PC-9 (cell line): ENCODE data around the gene POLG2. TPM values are rescaled to one million over a fixed set of nuclear protein-coding genes. Genes with fewer than 3 reads are reported as not detected.

Experiments used
- BruUV-seq: library from RNA; stranded (reverse); fragments of 400-500 nt; replicated peaks from 2 replicates; lab custom pipeline; 2021; lab: Mats Ljungman, UMichigan
- CTCF ChIA-PET: fragments of 300-600 bp; sonication (Branson Sonifier 250); formaldehyde crosslinking; loops from one replicate; lab custom pipeline; 2022; ENCODE audit warnings: antibody characterized with exemption; lab: Charles Lee
- POLR2A ChIA-PET: fragments of 300-600 bp; sonication (Branson Sonifier 250); formaldehyde crosslinking; loops from one replicate; lab custom pipeline; 2022; ENCODE audit warnings: antibody characterized with exemption; ENCODE audit not compliant: unreplicated experiment; lab: Charles Lee
- DNase-seq, 2 experiments: peaks; one replicate each; pipeline versions ENCODE4 v3.0.0 to v3.0.0-alpha.2; 2015 to 2022; ENCODE audit warnings: mixed read lengths in 1 of 2
- H2AFZ ChIP-seq: fragments of 200-600 bp; sonication (generic); 2 replicates; pipeline ENCODE4 v1.8.1; 2017; ENCODE audit warnings: antibody characterized with exemption
- H3F3A ChIP-seq: fragments of 200-600 bp; sonication (generic); 2 replicates; pipeline ENCODE4 v1.8.1; 2017; ENCODE audit warnings: antibody characterized with exemption, mild to moderate bottlenecking, low read depth; ENCODE audit not compliant: insufficient read depth
- H3K27ac ChIP-seq: fragments of 200-600 bp; sonication (generic); 2 replicates; pipeline ENCODE4 v1.6.1; 2016; ENCODE audit warnings: mixed run types
- H3K27me3 ChIP-seq: fragments of 200-600 bp; sonication (generic); 2 replicates; pipeline ENCODE4 v1.6.1; 2016; ENCODE audit warnings: low read depth, mixed run types; ENCODE audit not compliant: insufficient read depth
- H3K36me3 ChIP-seq: fragments of 200-600 bp; sonication (generic); 2 replicates; pipeline ENCODE4 v1.6.1; 2016; ENCODE audit warnings: low read depth, mixed run types
- H3K4me1 ChIP-seq: fragments of 200-600 bp; sonication (generic); replicated peaks from 2 replicates; pipeline ENCODE4 v1.6.1; 2016; ENCODE audit warnings: mixed run types; ENCODE audit not compliant: insufficient read depth
- H3K4me2 ChIP-seq: fragments of 200-600 bp; sonication (generic); 2 replicates; pipeline ENCODE4 v1.6.1; 2017; ENCODE audit warnings: mixed run types
- H3K4me3 ChIP-seq: fragments of 200-600 bp; sonication (generic); 2 replicates; pipeline ENCODE4 v1.6.1; 2016; ENCODE audit warnings: mixed run types
- H3K79me2 ChIP-seq: fragments of 200-600 bp; sonication (generic); 2 replicates; pipeline ENCODE4 v1.6.1; 2017; ENCODE audit warnings: low read depth, mixed run types
- H3K9me2 ChIP-seq: fragments of 200-600 bp; sonication (generic); 2 replicates; pipeline ENCODE4 v1.8.1; 2017; ENCODE audit warnings: mild to moderate bottlenecking; ENCODE audit not compliant: insufficient read depth
- H3K9me3 ChIP-seq: fragments of 200-600 bp; sonication (generic); 2 replicates; pipeline ENCODE4 v1.8.1; 2016; ENCODE audit warnings: low read depth; ENCODE audit not compliant: insufficient read depth
- H4K20me1 ChIP-seq: fragments of 200-600 bp; sonication (generic); 2 replicates; pipeline ENCODE4 v1.8.1; 2017; ENCODE audit not compliant: insufficient read depth
- EZH2 ChIP-seq: fragments of 200-600 bp; sonication (generic); IDR thresholded peaks from 2 replicates; pipeline ENCODE4 v1.8.0; 2017; ENCODE audit warnings: antibody characterized with exemption, low read depth
- intact Hi-C: fragments of 100-400 bp; cut with micrococcal nuclease; formaldehyde crosslinking; loops from one replicate; pipeline ENCODE4 v1.10.0; 2022; ENCODE audit not compliant: unreplicated experiment
- total RNA-seq: library from RNA; stranded (reverse); gene quantifications from 2 replicates; pipeline ENCODE4 v1.2.3, GENCODE V29; 2021
- TF ChIP-seq, protein P1 (sequence below): fragments of 200-600 bp; sonication (generic); conservative IDR thresholded peaks from 2 replicates; pipeline ENCODE4 v1.6.1; 2017; ENCODE audit warnings: mixed run types, antibody characterized with exemption, mild to moderate bottlenecking, moderate library complexity

POLG2 gene
- total RNA-seq, 1 experiment from 2014 or later, result 23.3 TPM

DNA sequence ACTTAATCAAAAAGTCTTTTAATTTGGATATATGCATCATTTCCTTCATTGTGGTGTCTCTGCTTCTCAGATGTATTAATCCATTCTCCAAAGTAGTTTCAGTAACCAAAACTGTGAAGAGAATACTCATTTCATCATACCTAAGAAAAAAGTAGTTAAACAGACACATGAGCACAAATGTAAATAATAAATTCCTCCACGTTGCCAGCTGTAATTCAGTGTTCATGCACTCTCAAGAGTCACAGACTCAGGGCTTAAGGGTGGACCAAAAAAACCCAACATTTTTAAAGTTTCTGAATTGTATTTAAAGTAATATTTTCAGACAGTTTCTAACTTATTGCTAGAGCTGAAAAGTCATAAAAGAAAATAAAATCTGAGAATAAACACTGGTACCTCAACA lies 19.0 kb downstream of the POLG2 start:
- no peak for TF ChIP-seq EZH2
- TF ChIP-seq, protein P1, sequence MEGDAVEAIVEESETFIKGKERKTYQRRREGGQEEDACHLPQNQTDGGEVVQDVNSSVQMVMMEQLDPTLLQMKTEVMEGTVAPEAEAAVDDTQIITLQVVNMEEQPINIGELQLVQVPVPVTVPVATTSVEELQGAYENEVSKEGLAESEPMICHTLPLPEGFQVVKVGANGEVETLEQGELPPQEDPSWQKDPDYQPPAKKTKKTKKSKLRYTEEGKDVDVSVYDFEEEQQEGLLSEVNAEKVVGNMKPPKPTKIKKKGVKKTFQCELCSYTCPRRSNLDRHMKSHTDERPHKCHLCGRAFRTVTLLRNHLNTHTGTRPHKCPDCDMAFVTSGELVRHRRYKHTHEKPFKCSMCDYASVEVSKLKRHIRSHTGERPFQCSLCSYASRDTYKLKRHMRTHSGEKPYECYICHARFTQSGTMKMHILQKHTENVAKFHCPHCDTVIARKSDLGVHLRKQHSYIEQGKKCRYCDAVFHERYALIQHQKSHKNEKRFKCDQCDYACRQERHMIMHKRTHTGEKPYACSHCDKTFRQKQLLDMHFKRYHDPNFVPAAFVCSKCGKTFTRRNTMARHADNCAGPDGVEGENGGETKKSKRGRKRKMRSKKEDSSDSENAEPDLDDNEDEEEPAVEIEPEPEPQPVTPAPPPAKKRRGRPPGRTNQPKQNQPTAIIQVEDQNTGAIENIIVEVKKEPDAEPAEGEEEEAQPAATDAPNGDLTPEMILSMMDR, result no peak
- no peak overlapping the region for H3K4me3 ChIP-seq
- ChIA-PET CTCF (no interaction called here), POLR2A (interaction anchor here (0.7 kb wide), 1 partner anchor 58 kb away, joined by 3 read pairs; no protein-coding TSS in a partner anchor)
- intact Hi-C loops, result no loop called here
- H2AFZ ChIP-seq, result no peak overlapping the region
- H3K9me2 ChIP-seq, result no peaks in the 10 kb centered on the region
- 0 out of 2 replicates have a peak, but pooled peaks cover 16% of the 10 kb centered on the region for H3K36me3 ChIP-seq
- H3K9me3 ChIP-seq, result no peaks in the 10 kb centered on the region
- H3K27ac ChIP-seq, result no peak overlapping the region
- no peaks in the 10 kb centered on the region for H3K27me3 ChIP-seq
- H4K20me1 ChIP-seq, result no peaks in the 10 kb centered on the region; the same call in 1 of the 2 replicates
- no peak overlapping the region for H3K4me2 ChIP-seq
- BruUV-seq, result no TSS peak
- H3K4me1 ChIP-seq, result no peaks in the 10 kb centered on the region
- peaks cover 30% of the 10 kb centered on the region; the same call in 1 of the 2 replicates for H3F3A ChIP-seq
- no peak for DNase-seq
- H3K79me2 ChIP-seq, result no peaks in the 10 kb centered on the region

DNA sequence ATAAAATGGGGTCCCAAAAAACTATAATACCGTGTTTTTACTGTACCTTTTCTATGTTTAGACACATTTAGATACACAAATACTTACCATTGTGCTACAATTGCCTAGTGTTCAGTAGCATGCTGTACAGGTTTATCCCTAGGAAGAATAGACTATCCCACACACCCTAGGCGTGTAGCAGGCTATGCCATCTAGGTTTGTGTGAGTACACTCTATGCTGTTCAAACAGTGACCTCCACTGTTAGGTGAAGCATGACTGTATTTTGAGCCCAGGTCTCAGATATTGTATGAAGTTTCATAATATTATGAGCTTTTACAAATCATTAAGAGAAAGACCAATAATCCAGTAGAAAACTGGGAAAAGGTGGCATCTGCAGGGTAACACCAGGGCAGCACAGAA lies 24.3 kb downstream of the POLG2 start:
- Histone ChIP-seq H3K4me2 (no peak overlapping the region), H3K36me3 (0 out of 2 replicates have a peak, but pooled peaks cover 10% of the 10 kb centered on the region), H2AFZ (no peak overlapping the region), H4K20me1 (no peaks in the 10 kb centered on the region), H3K4me3 (no peak overlapping the region), H3F3A (peaks cover 15% of the 10 kb centered on the region; the same call in 1 of the 2 replicates), H3K9me2 (no peaks in the 10 kb centered on the region), H3K27me3 (no peaks in the 10 kb centered on the region), H3K9me3 (no peaks in the 10 kb centered on the region), H3K4me1 (no peaks in the 10 kb centered on the region), H3K27ac (no peak overlapping the region), H3K79me2 (no peaks in the 10 kb centered on the region)
- TF ChIP-seq, protein P1, result no peak
- TF ChIP-seq EZH2, result no peak
- intact Hi-C loops, result no loop called here
- BruUV-seq, result no TSS peak
- CTCF ChIA-PET, result no interaction called here
- DNase-seq, result no peak
- POLR2A ChIA-PET, result interaction anchor here (0.6 kb wide), 1 partner anchor 412 kb away, joined by 3 read pairs; no protein-coding TSS in a partner anchor

DNA sequence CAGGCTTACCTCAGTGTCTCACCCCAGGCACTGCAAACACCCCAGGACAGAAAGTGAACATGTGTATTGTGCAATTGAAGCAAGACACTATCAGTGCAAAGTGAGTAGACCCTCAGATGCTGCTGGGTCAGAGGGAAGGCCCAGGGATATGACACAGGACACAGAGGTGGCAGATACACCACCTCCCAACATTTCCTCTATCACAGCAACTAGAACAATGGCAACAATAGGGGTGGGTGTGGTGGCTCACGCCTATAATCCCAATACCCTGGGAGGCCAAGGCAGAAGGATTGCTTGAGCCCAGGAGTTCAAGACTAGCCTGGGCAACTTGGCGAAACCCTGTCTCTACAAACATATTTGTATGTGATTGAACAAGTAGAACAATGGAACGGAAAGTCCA lies 25.4 kb downstream of the POLG2 start:
- Histone ChIP-seq H3K9me3 (no peaks in the 10 kb centered on the region), H3K79me2 (no peaks in the 10 kb centered on the region), H3K4me2 (no peak overlapping the region), H3K4me1 (no peaks in the 10 kb centered on the region), H3K4me3 (no peak overlapping the region), H4K20me1 (no peaks in the 10 kb centered on the region), H3K36me3 (peaks cover 9% of the 10 kb centered on the region; the same call in 1 of the 2 replicates), H3F3A (peaks cover 9% of the 10 kb centered on the region; the same call in 1 of the 2 replicates), H3K27ac (no peak overlapping the region), H2AFZ (no peak overlapping the region), H3K9me2 (no peaks in the 10 kb centered on the region), H3K27me3 (no peaks in the 10 kb centered on the region)
- BruUV-seq, result no TSS peak
- intact Hi-C loops, result no loop called here
- ChIA-PET CTCF (no interaction called here), POLR2A (no interaction called here)
- no peak for TF ChIP-seq EZH2
- TF ChIP-seq, protein P1, result no peak
- DNase-seq, result no peak
